Stimulated activated CD4-positive, alpha-beta T cell treated with anti-CD3 and anti-CD28 coated beads, TNF-alpha, amount 100 ng/mL, for 24 hours (primary cell): Measurements from ENCODE around the gene TNFRSF18.
"Not testable (repeated sequence)": the region's sequence is repeated elsewhere in the genome, so short reads cannot be mapped to it uniquely, and the experiment has no call there.

Experiments
- DNase-seq, 3 experiments: peaks; one replicate each; pipeline ENCODE4 v3.0.0-alpha.2; 2020; ENCODE audit warnings: low read depth in 3 of 3

TNFRSF18 gene

GRCh38 chr1:1199141-1199960 lies 7.0 kb downstream of the TNFRSF18 start:
- no peak for DNase-seq

- DNase-seq = no peak
Measured at GRCh38 chr1:1198423-1199140, 7.8 kb downstream of the TNFRSF18 start.

- DNase-seq = no peak
Measured at GRCh38 chr1:1197551-1198422, 8.6 kb downstream of the TNFRSF18 start.

GRCh38 chr1:1197188-1197500 lies 9.2 kb downstream of the TNFRSF18 start:
- no peak for DNase-seq

GRCh38 chr1:1196431-1197187 lies 9.8 kb downstream of the TNFRSF18 start:
- DNase-seq = no peak

- DNase-seq = not testable (repeated sequence)
Measured at GRCh38 chr1:1195726-1196125, 10.7 kb downstream of the TNFRSF18 start.

GRCh38 chr1:1194723-1195122 lies 11.7 kb downstream of the TNFRSF18 start:
- DNase-seq = no peak

- DNase-seq = no peak
Measured at GRCh38 chr1:1191734-1192133, 14.7 kb downstream of the TNFRSF18 start.

GRCh38 chr1:1189111-1189510 lies 17.3 kb downstream of the TNFRSF18 start:
- DNase-seq = no peak

GRCh38 chr1:1187938-1188337 lies 18.5 kb downstream of the TNFRSF18 start:
- no peak for DNase-seq

- no peak for DNase-seq
Measured at GRCh38 chr1:1185101-1185765, 21.2 kb downstream of the TNFRSF18 start.

GRCh38 chr1:1183833-1184775 lies 22.3 kb downstream of the TNFRSF18 start:
- no peak for DNase-seq

GRCh38 chr1:1183221-1183747 lies 23.1 kb downstream of the TNFRSF18 start:
- no peak for DNase-seq

GRCh38 chr1:1182491-1183220 lies 23.7 kb downstream of the TNFRSF18 start:
- no peak for DNase-seq

GRCh38 chr1:1181938-1182410 lies 24.4 kb downstream of the TNFRSF18 start:
- no peak for DNase-seq

GRCh38 chr1:1181129-1181937 lies 25.1 kb downstream of the TNFRSF18 start:
- no peak for DNase-seq

- DNase-seq = no peak
Measured at GRCh38 chr1:1179983-1180861, 26.2 kb downstream of the TNFRSF18 start.
